K562 (cell line): ENCODE measurements around the gene LINS1.

Experiments
- RBBP5 ChIP-seq: fragments of 200-600 bp; sonication (generic); IDR thresholded peaks from 2 replicates; pipeline ENCODE4 v1.6.1; 2012; ENCODE audit warnings: borderline replicate concordance, mild to moderate bottlenecking, low read length, control low read depth, inconsistent platforms; ENCODE audit not compliant: insufficient read depth, poor library complexity, severe bottlenecking
- TF ChIP-seq, protein P1 (sequence below), 3 experiments: IDR thresholded peaks in 2 of 3; conservative IDR thresholded peaks in 1 of 3; 2 replicates each; pipeline ENCODE4 v1.5.1; 2011 to 2012; ENCODE audit warnings: low read length in 3 of 3, mild to moderate bottlenecking in 3 of 3, control low read depth in 2 of 3, improper control_type of control experiment in 1 of 3, inconsistent platforms in 1 of 3, low read depth in 1 of 3, mixed read lengths in 1 of 3, moderate library complexity in 1 of 3; ENCODE audit not compliant: insufficient read depth in 2 of 3

DNA sequence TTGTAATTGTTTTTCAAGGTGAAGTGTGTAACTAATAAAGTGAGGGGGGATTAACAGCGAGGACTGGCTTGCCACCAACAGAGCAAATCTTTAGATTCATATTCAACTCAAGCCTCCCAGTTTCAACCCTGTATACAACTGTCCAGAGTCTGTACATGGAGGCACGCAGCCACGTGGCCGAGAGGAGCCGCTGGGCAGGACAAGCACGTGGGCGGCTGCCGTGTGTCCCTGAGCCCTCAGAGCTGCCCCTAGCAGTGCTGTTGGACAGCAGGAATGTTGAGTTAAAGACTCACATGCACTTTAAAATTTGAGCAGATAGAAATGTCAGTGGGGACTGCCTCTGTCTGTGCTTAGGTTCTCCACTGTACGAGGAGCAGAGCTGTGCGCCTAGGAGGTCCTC is 29.8 kb upstream of the LINS1 start:
- TF ChIP-seq RBBP5: no peak
- TF ChIP-seq, protein P1, sequence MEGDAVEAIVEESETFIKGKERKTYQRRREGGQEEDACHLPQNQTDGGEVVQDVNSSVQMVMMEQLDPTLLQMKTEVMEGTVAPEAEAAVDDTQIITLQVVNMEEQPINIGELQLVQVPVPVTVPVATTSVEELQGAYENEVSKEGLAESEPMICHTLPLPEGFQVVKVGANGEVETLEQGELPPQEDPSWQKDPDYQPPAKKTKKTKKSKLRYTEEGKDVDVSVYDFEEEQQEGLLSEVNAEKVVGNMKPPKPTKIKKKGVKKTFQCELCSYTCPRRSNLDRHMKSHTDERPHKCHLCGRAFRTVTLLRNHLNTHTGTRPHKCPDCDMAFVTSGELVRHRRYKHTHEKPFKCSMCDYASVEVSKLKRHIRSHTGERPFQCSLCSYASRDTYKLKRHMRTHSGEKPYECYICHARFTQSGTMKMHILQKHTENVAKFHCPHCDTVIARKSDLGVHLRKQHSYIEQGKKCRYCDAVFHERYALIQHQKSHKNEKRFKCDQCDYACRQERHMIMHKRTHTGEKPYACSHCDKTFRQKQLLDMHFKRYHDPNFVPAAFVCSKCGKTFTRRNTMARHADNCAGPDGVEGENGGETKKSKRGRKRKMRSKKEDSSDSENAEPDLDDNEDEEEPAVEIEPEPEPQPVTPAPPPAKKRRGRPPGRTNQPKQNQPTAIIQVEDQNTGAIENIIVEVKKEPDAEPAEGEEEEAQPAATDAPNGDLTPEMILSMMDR (IDR thresholded peaks at IDR 0.05 in 2 of 3, conservative IDR thresholded peaks at IDR 0.05 in 1 of 3; ENCODE audit: insufficient read depth in 2 of 3, low read depth in 1 of 3, low read length in 3 of 3): no peak
